Neuronal stem cell (in vitro differentiated cells): ENCODE results near the gene APOL5.

ENCODE experiments used
- DNase-seq: peaks from one replicate; pipeline ENCODE4 v3.0.0-alpha.2; 2013; ENCODE audit warnings: low spot score
- H2AFZ ChIP-seq: one replicate; pipeline ENCODE4 v1.6.1; 2013; ENCODE audit warnings: mild to moderate bottlenecking, low read length, inconsistent platforms
- H2AK5ac ChIP-seq: 2 replicates; pipeline ENCODE4 v1.6.1; 2013; ENCODE audit warnings: low read depth, mild to moderate bottlenecking, inconsistent platforms, low read length, moderate library complexity, mixed read lengths
- H2BK120ac ChIP-seq: 2 replicates; pipeline ENCODE4 v1.6.1; 2013; ENCODE audit warnings: low read depth, mild to moderate bottlenecking, inconsistent platforms, low read length, moderate library complexity, mixed read lengths
- H2BK12ac ChIP-seq: one replicate; pipeline ENCODE4 v1.6.1; 2013; ENCODE audit warnings: low read length, inconsistent platforms
- H2BK15ac ChIP-seq: 2 replicates; pipeline ENCODE4 v1.6.1; 2013; ENCODE audit warnings: mild to moderate bottlenecking, low read length, inconsistent platforms, mixed read lengths
- H2BK5ac ChIP-seq: one replicate; pipeline ENCODE4 v1.6.1; 2013; ENCODE audit warnings: inconsistent platforms, mild to moderate bottlenecking, low read length, moderate library complexity
- H3K14ac ChIP-seq: one replicate; pipeline ENCODE4 v1.6.1; 2013; ENCODE audit warnings: low read length, inconsistent platforms
- H3K18ac ChIP-seq: 2 replicates; pipeline ENCODE4 v1.6.1; 2013; ENCODE audit warnings: low read length, inconsistent platforms
- H3K23ac ChIP-seq: 2 replicates; pipeline ENCODE4 v1.6.1; 2013; ENCODE audit warnings: low read depth, mild to moderate bottlenecking, mixed read lengths, low read length, inconsistent platforms; ENCODE audit not compliant: poor library complexity
- H3K27ac ChIP-seq: replicated peaks from 3 replicates; pipeline ENCODE4 v1.5.1; 2013; ENCODE audit warnings: low read length, inconsistent platforms
- H3K27me3 ChIP-seq, 3 experiments: 2 replicates each; pipeline ENCODE4 v1.6.1; 2013; ENCODE audit warnings: low read length in 3 of 3, mild to moderate bottlenecking in 2 of 3, inconsistent platforms in 1 of 3, low read depth in 1 of 3, mixed read lengths in 1 of 3, moderate library complexity in 1 of 3; ENCODE audit not compliant: control insufficient read depth in 3 of 3, insufficient read depth in 3 of 3
- H3K36me3 ChIP-seq, 2 donors: replicated peaks in 1 of 2; 2 replicates each; pipeline ENCODE4 v1.6.1; 2013; ENCODE audit warnings: low read length in 2 of 2; ENCODE audit not compliant: control insufficient read depth in 2 of 2, insufficient read depth in 2 of 2
- H3K4ac ChIP-seq: 2 replicates; pipeline ENCODE4 v1.6.1; 2013; ENCODE audit warnings: inconsistent platforms, mild to moderate bottlenecking, low read length, moderate library complexity
- H3K4me1 ChIP-seq, 2 donors: 1 replicate in 1 of 2; 2 replicates in 1 of 2; pipeline ENCODE4 v1.6.1; 2013; ENCODE audit warnings: low read length in 2 of 2, low read depth in 1 of 2; ENCODE audit not compliant: control insufficient read depth in 2 of 2, insufficient read depth in 1 of 2
- H3K4me2 ChIP-seq: one replicate; pipeline ENCODE4 v1.6.1; 2013; ENCODE audit warnings: mild to moderate bottlenecking, low read length, inconsistent platforms; ENCODE audit not compliant: insufficient read depth, poor library complexity, severe bottlenecking
- H3K4me3 ChIP-seq, 2 donors: 2 replicates each; pipeline ENCODE4 v1.5.1; 2013; ENCODE audit warnings: low read length in 2 of 2, mild to moderate bottlenecking in 2 of 2, inconsistent platforms in 1 of 2, moderate library complexity in 1 of 2
- H3K79me1 ChIP-seq: one replicate; pipeline ENCODE4 v1.6.1; 2013; ENCODE audit warnings: low read depth, mild to moderate bottlenecking, inconsistent platforms, low read length, moderate library complexity
- H3K9ac ChIP-seq: one replicate; pipeline ENCODE4 v1.6.1; 2013; ENCODE audit warnings: mild to moderate bottlenecking, low read depth, low read length, inconsistent platforms; ENCODE audit not compliant: poor library complexity
- H3K9me3 ChIP-seq, 2 donors: replicated peaks in 1 of 2; 2 replicates each; pipeline versions ENCODE3 to v1.6.1; 2013; ENCODE audit warnings: low read length in 2 of 2, mild to moderate bottlenecking in 2 of 2, inconsistent platforms in 1 of 2, low read depth in 1 of 2, mixed read lengths in 1 of 2, moderate library complexity in 1 of 2; ENCODE audit not compliant: control insufficient read depth in 2 of 2, insufficient read depth in 1 of 2
- H4K8ac ChIP-seq: one replicate; pipeline ENCODE4 v1.6.1; 2013; ENCODE audit warnings: low read depth, mild to moderate bottlenecking, inconsistent platforms, low read length, moderate library complexity
- H4K91ac ChIP-seq: one replicate; pipeline ENCODE4 v1.6.1; 2013; ENCODE audit warnings: low read length, low read depth, mild to moderate bottlenecking, inconsistent platforms; ENCODE audit not compliant: poor library complexity
- WGBS, 2 donors: extraction: QIAGEN DNeasy Blood & Tissue Kit; methylation state at CpG; one replicate each; pipeline ENCODE4 v1.1.7; 2013; ENCODE audit warnings: missing lambda C conversion rate in 2 of 2, mixed read lengths in 1 of 2; ENCODE audit not compliant: insufficient read length in 2 of 2, insufficient replicate concordance in 1 of 2; ENCODE audit errors: extremely low coverage in 2 of 2; 5-methylcytosine and 5-hydroxymethylcytosine counted together

Gene APOL5

DNA sequence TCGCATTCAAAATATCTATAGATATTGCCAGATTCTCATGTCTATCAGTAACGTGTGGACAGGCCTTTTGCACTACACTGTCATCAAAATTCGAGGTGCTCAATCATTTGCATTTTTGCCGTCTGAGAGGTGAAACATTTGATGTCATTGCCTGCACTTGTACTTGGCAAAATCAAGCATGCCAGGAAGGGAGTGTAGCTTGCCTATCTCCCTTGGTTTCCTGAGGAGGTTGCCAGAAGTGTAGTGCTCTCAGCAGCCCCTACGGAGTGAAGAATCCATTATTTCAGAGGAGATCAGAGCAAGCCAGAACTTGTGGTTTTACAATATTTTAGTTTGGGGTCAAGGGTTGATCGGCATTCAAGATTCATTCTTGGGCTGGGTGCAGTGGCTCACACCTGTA lies 30.2 kb upstream of the APOL5 start:
- Histone ChIP-seq H2AFZ (no peak overlapping the region), H3K9ac (no peak overlapping the region), H2BK12ac (no peak overlapping the region), H3K23ac (no peak overlapping the region), H3K36me3 (no peaks in the 10 kb centered on the region), H2BK5ac (no peak overlapping the region), H2AK5ac (no peak overlapping the region), H3K4me2 (no peak overlapping the region), H3K79me1 (no peaks in the 10 kb centered on the region), H2BK120ac (no peak overlapping the region), H2BK15ac (no peak overlapping the region), H3K18ac (no peak overlapping the region), H3K4me1 (peaks cover 0 to 2% of the 10 kb centered on the region in 2 donors), H3K27ac (no peak overlapping the region), H3K4me3 (no peak overlapping the region), H3K14ac (no peak overlapping the region), H3K9me3 (no peaks in the 10 kb centered on the region), H4K8ac (no peak overlapping the region), H3K4ac (no peak overlapping the region), H4K91ac (no peak overlapping the region), H3K27me3 (peaks cover 0 to 4% (median 0%) of the 10 kb centered on the region in 3 experiments)
- no peak for DNase-seq
- WGBS, 2 donors = no CpG with 5 or more reads among the region's 6 CpGs

DNA sequence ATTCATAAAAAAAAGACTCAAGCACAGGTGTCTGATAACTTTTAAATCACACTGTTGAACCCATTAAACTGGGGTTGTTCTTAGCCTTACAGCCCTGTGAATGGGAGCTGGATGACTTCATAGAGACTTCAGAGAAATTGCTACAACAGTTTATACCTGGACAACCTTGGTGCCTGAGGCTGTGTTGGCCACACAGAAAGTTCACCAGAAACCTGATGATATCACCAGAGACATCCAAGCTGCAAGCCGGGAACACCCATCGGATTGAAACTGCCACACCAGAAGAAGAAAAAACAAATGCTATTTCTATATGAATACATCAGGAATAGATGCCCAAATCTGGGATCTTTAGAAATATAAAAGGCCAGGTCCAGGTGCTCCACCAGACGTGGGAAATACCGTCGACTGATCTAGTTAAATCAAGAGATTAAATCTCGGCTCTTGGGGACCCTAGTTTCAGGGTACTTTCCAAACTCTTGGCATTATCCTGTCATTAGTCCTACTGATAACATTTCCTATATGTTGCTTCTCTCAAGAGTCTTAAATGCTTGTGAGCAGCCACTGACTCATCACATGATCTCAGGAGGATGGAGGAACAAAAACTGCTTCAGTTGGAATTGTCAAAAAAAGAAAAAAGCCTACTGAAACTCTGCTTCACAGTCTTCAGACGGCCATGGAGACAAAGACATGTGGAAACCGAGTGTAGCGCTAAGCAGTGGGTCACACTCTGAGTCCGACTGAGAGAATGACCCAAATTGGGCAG lies 28.6 kb upstream of the APOL5 start:
- Histone ChIP-seq H3K4me1 (peaks cover 0 to 2% of the 10 kb centered on the region in 2 donors), H3K18ac (no peak overlapping the region), H4K8ac (no peak overlapping the region), H2AK5ac (no peak overlapping the region), H4K91ac (no peak overlapping the region), H2AFZ (no peak overlapping the region), H3K79me1 (no peaks in the 10 kb centered on the region), H2BK5ac (no peak overlapping the region), H3K23ac (no peak overlapping the region), H3K9ac (no peak overlapping the region), H3K4me2 (no peak overlapping the region), H3K36me3 (no peaks in the 10 kb centered on the region), H2BK15ac (no peak overlapping the region), H3K4ac (no peak overlapping the region), H3K4me3 (no peak overlapping the region), H2BK120ac (no peak overlapping the region), H3K27me3 (peaks cover 0 to 4% (median 0%) of the 10 kb centered on the region in 3 experiments), H3K9me3 (no peaks in the 10 kb centered on the region), H2BK12ac (no peak overlapping the region), H3K14ac (no peak overlapping the region), H3K27ac (no peak overlapping the region)
- DNase-seq = no peak
- WGBS, 2 donors = no CpG with 5 or more reads among the region's 10 CpGs

DNA sequence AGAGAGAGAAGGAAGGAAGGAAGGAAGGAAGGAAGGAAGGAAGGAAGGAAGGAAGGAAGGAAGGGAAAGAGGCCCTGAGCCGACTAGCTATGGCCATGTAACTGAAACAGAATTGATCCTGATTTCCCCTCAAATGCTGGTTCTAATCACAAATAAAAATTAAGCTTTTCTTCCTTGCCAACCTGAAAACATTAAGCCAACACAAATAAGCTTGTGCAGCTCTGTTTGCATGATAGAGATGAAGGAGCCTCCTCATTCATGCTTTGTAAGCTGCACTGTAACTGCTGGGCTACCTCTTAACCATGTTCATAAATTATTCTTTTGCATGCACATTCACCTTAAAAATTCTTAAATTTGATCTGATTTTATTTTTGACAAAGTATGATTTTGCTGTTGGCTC lies 27.7 kb upstream of the APOL5 start:
- Histone ChIP-seq H4K91ac (no peak overlapping the region), H3K9me3 (no peaks in the 10 kb centered on the region), H3K4me1 (no peaks in the 10 kb centered on the region), H2BK120ac (no peak overlapping the region), H3K4ac (no peak overlapping the region), H2AK5ac (no peak overlapping the region), H2BK15ac (no peak overlapping the region), H3K27ac (no peak overlapping the region), H3K18ac (no peak overlapping the region), H2AFZ (no peak overlapping the region), H2BK5ac (no peak overlapping the region), H3K36me3 (no peaks in the 10 kb centered on the region), H3K27me3 (peaks cover 0 to 4% (median 0%) of the 10 kb centered on the region in 3 experiments), H3K14ac (no peak overlapping the region), H3K9ac (no peak overlapping the region), H3K79me1 (no peaks in the 10 kb centered on the region), H3K23ac (no peak overlapping the region), H4K8ac (no peak overlapping the region), H3K4me2 (no peak overlapping the region), H2BK12ac (no peak overlapping the region), H3K4me3 (no peak overlapping the region)
- no CpG with 5 or more reads among the region's 1 CpG for WGBS, 2 donors
- DNase-seq = no peak

DNA sequence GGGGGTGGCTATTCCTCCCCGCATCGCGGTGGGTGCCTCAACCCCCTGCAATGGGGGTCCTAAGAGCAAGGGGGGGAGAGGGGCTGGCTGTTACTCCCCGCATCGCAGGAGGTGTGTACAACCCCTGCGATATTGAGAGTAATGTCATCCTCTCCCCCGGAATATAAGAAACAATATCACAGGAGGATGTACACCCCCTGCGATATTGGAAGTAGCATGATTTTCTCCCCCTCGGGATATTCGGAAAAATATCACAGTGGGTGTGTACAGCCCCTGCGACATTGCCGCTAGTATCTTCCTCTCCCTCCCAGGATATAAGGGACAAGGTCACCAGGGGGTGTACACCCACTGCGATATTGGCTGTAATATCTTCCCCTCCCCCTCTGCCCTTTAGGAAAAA lies 22.5 kb upstream of the APOL5 start:
- Histone ChIP-seq H3K36me3 (no peaks in the 10 kb centered on the region), H2AFZ (no peak overlapping the region), H4K8ac (no peak overlapping the region), H3K14ac (no peak overlapping the region), H3K9me3 (no peaks in the 10 kb centered on the region), H4K91ac (no peak overlapping the region), H2BK12ac (no peak overlapping the region), H2BK120ac (no peak overlapping the region), H3K4me1 (no peaks in the 10 kb centered on the region), H3K23ac (no peak overlapping the region), H3K4ac (no peak overlapping the region), H2BK5ac (no peak overlapping the region), H2BK15ac (no peak overlapping the region), H3K9ac (no peak overlapping the region), H2AK5ac (no peak overlapping the region), H3K4me3 (no peak overlapping the region), H3K27me3 (no peaks in the 10 kb centered on the region), H3K4me2 (no peak overlapping the region), H3K27ac (no peak overlapping the region), H3K79me1 (no peaks in the 10 kb centered on the region), H3K18ac (no peak overlapping the region)
- no peak for DNase-seq
- no CpG with 5 or more reads among the region's 13 CpGs for WGBS, 2 donors
